Measurements from ENCODE around the gene RAD18. TPM values are rescaled to one million over a fixed set of nuclear protein-coding genes. Genes with fewer than 3 reads are reported as not detected.
A peak's percentile ranks its signal among the peaks of the same experiment; 100 is the strongest.

Gene RAD18
- total RNA-seq = 10.2 TPM

DNA sequence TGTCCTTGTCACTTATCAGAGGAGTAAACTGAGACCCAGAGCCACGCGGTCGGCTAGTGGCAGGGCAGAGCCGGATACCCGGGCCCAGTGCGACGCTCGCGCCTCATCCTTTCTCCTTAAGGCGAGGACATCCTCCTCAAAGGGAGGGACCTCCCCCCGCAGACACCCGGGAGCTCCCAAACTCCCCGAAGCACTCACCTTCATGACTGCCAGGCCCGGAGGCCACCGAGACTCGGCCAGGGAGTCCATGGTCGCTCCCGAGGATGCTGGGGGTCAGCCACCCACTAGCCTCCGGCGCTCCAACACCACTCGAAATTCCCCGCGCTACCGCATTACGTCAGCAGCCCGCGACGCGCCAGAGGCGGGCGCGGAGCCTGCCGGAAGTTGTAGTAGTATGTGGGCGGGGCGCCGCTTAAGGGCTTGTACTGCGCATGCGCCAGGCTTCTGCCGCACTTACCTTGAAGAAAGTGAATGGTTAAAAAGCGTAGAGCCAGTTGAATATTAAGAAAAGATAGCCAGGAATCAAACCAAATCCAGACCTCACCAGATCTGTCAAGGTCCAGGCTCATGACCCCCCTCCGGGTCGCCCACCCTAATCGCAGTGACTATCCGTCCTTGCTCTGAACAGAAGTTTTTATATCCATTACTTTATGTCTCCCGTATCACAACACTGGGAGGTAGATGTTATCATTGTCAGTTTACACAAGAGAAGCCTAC is at the start of gene RAD18:
RAD18 (minus strand) TSS at position 336 of the 717 bp plus-strand sequence; CDS start at position 249, 87 bp downstream.
- peak; percentile 88 to 93 (median 88) for DNase-seq (ENCODE audit: low read depth in 2 of 3, low spot score in 2 of 3)

DNA sequence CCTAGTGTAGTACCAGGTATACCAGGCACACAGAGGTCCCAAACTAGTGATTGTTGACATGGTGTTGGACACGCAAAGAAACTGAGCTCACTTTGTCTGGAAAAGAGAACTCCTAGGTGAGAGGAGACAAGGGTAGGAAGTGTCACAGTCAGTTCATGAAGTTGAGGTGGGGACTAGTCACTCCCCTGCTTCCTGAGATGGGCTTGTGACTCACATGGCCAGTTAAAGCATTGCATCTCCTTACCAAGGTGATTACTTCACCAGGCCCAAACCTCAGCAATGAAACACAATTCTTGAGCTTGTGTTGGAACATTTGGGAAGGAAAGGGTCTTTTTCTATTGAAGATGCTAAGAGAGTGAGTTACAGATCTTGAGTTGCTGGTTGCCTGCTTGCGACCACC is 49.2 kb upstream of the RAD18 start:
- DNase-seq (ENCODE audit: low read depth in 2 of 3, low spot score in 2 of 3) = no peak

DNA sequence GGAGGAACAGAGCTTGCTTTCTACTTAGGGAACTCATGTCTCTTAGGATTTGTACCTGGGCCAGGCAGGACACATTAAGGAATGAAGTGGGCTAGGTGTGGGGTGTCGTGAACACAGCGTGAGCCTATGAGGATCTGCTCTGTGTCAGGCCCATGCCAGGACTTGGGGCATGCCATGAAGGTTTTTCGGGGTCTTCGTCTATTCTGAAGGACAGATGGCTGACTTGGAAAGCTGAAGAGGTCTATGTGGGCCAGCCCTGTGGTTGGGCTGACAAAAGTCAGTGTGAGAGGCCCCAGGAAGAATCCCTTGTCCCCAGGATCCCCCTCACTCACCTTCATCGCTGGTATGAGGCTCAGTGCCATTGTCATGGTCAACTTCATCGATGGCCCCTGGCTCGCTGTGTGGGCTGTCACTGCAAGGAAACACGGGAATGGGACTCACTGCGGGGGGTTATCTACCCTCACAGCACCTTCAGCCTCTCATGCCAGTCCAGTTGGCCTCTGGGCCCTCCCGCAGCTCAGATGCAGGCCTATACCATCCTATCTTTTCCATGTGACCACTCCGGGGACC is 46.8 kb upstream of the RAD18 start:
- DNase-seq (ENCODE audit: low read depth in 2 of 3, low spot score in 2 of 3) = no peak

DNA sequence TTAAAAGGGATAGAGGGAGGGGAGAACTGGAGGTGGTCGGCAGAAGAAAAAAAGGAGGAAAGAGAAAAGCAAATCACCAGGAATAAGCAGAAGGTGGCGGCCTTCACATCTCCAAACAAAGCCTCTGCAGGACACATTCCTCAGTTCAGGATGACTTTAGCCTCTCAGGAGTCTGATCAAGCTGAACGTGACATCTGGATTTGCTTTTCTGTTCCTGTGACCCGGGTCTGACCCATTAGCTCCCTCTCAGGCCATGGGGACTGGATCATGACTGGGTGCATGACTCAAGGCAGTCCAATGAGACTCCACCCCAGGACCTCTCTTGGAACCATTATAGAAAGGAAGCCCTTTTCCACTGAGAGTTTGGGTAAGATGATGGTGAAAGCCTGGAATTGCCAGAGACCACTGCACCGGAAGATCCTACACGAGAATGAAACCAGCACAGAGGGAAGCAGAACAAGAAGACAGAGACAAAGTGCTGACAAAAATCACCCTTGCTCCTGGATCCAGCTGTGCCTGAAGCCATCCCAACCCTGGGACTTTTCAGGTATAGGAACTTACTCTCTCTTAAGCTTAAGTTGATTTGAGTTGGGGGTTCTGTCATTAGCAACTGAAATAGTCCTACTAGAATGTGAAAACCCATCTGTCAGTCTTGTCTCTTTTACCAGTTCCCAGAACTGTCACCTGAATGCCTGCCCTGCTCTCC is 45.4 kb upstream of the RAD18 start:
- no peak for DNase-seq (ENCODE audit: low read depth in 2 of 3, low spot score in 2 of 3)

DNA sequence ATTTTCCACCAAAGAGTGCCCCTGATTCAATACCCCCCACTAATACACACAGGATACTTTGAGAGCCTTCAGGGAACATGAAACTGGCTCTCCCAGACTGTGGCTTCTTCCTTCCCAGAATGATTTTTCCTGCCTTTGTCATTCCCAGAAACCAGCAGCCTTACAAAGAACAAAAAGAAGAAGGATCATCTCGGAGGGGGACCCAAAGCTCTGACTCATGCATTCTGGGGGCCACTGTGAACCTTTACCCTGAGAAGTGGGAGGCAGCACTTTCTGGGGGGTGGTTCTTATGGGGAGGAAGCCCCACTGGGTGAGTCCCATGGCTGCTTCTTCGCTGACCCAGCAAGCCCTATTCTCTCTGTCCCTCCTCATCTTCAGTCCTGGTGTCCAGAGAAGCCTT is 44.7 kb upstream of the RAD18 start:
- no peak for DNase-seq (ENCODE audit: low read depth in 2 of 3, low spot score in 2 of 3)

- DNase-seq (ENCODE audit: low read depth in 2 of 3, low spot score in 2 of 3) = no peak
These were observed 43.9 kb upstream of the RAD18 start for GRCh38 chr3:9007213-9007612.

DNA sequence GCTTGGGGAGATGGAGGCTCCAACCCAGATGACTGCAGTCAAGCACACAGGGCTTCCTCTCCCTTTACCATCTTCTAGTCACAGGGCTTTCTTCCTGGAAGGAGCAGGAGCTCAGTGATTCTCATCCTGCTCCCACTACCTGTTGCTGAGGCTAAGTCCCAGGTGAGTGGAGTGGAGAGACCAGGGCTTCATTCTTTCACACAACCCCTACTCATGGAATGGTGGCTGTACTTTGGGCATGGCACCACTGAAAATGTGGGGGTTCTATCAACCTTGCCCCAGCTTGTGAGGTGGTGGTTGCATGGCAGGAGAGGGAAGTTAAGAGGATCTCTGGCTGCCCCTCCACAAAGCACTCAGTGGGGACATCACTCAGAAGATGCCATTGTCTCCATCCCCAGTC is 36.8 kb upstream of the RAD18 start:
- DNase-seq (ENCODE audit: low read depth in 2 of 3, low spot score in 2 of 3) = no peak

GRCh38 chr3:8997151-8997550 is 33.9 kb upstream of the RAD18 start:
- no peak for DNase-seq (ENCODE audit: low read depth in 2 of 3, low spot score in 2 of 3)

- no peak for DNase-seq (ENCODE audit: low read depth in 2 of 3, low spot score in 2 of 3)
These were observed 33.4 kb upstream of the RAD18 start for GRCh38 chr3:8996681-8997121.

- no peak for DNase-seq (ENCODE audit: low read depth in 2 of 3, low spot score in 2 of 3)
These were observed 32.9 kb upstream of the RAD18 start for GRCh38 chr3:8996216-8996615.

- DNase-seq (ENCODE audit: low read depth in 2 of 3, low spot score in 2 of 3) = no peak
These were observed 31.0 kb upstream of the RAD18 start for GRCh38 chr3:8994226-8994625.

- DNase-seq (ENCODE audit: low read depth in 2 of 3, low spot score in 2 of 3) = no peak
These were observed 30.1 kb upstream of the RAD18 start for GRCh38 chr3:8993331-8993730.

DNA sequence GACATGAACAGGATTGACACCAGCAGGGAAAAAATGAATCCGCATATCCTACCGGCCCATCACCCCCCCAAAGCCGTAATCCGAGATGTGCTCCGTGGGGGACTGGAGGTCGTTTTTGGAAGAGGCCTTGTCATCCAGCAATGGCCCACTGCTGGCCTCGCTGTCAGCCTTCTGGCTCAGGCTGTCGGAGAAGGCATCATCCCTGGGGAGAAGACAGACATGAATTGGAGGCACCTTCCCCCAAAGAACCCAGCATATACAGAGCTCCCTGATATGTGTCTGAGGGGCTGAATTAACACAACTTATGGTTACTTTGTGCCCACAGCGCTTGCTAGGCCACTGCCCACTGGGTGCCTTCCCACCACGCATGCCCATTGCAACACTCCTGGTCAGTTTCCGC is 29.6 kb upstream of the RAD18 start:
- DNase-seq (ENCODE audit: low read depth in 2 of 3, low spot score in 2 of 3) = no peak

DNA sequence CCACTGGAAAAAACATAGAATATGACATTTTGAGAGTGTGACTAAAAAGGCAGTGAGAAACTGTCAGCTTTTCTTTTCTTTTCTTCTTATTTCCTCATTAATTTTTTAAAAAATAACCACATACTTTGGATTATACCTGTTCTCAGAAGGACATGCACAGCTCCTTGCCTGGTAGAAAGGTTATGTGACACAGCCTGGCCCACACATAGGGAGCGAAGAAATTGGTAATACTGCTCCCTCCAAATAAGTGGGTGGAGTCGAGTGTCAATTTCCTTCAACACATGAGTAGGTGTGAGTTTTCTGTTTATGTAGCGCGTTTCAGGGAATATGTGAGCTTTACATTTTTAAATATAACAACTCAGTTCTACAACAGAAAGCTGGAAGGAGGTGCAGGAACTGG is 28.9 kb upstream of the RAD18 start:
- no peak for DNase-seq (ENCODE audit: low read depth in 2 of 3, low spot score in 2 of 3)

GRCh38 chr3:8990266-8991215 is 27.3 kb upstream of the RAD18 start:
- no peak for DNase-seq (ENCODE audit: low read depth in 2 of 3, low spot score in 2 of 3)

- DNase-seq (ENCODE audit: low read depth in 2 of 3, low spot score in 2 of 3) = no peak
These were observed 25.7 kb upstream of the RAD18 start for GRCh38 chr3:8988791-8989558.

- no peak for DNase-seq (ENCODE audit: low read depth in 2 of 3, low spot score in 2 of 3)
These were observed 25.0 kb upstream of the RAD18 start for GRCh38 chr3:8988384-8988655.

- peak in 2 of 3 donors; percentile 62 to 83 for DNase-seq (ENCODE audit: low read depth in 2 of 3, low spot score in 2 of 3)
These were observed 24.5 kb upstream of the RAD18 start for GRCh38 chr3:8987645-8988383.

DNA sequence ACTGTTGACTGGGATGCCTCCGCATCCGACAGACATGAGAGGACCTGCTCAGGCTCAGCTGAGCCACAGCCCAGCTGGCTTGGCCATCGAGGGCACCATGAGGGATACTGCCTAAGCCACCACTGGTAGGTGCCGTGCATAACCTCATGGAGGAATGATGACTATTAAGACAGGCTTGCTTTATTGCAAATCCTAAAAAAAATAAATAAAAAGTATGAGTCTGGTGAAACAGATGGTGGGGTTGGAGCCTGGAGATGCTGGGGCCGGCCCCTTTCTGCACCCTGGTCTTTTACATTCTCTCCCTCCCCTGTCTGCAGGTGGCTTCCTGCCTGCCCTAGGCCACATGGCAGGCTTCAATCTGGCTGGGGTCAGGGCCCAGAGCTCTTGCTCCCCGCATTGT is 24.0 kb upstream of the RAD18 start:
- no peak for DNase-seq (ENCODE audit: low read depth in 2 of 3, low spot score in 2 of 3)

- no peak for DNase-seq (ENCODE audit: low read depth in 2 of 3, low spot score in 2 of 3)
These were observed 23.5 kb upstream of the RAD18 start for GRCh38 chr3:8986741-8987140.
